Raji (cell line): ENCODE measurements around the gene MPI.

Source experiments
- POLR2A ChIP-seq: IDR thresholded peaks from 2 replicates; pipeline ENCODE4 v1.6.1; 2011; ENCODE audit warnings: low read depth, low read length, control low read depth; ENCODE audit not compliant: insufficient read depth

MPI gene

GRCh38 chr15:74937590-74938371 lies 47.9 kb downstream of the MPI start, which contains the start of gene COX5A:
TSS of gene COX5A (minus strand) at chr15:74938073. CDS start at chr15:74938014, 59 bp downstream.
- TF ChIP-seq POLR2A: peak; percentile 93

- TF ChIP-seq POLR2A: no peak
Measured at GRCh38 chr15:74950078-74950908, 60.5 kb downstream of the MPI start.

GRCh38 chr15:74951006-74951405 lies 61.2 kb downstream of the MPI start:
- no peak for TF ChIP-seq POLR2A
